GM11168 (cell line): ENCODE measurements around the gene RAPGEF2.
"Not testable (repeated sequence)": the region's sequence is repeated elsewhere in the genome, so short reads cannot be mapped to it uniquely, and the experiment has no call there.

Source experiments
- in situ Hi-C: fragments of 300-500 bp; cut with MboI; formaldehyde crosslinking; loops from one replicate; pipeline ENCODE4 v1.12.0; 2022; ENCODE audit warnings: low sequenced_read_pairs; ENCODE audit not compliant: unreplicated experiment

RAPGEF2 gene

GRCh38 chr4:159183885-159184605 lies 81.2 kb downstream of the RAPGEF2 start:
- in situ Hi-C loops, result not testable (repeated sequence)

GRCh38 chr4:159185591-159186023 lies 82.7 kb downstream of the RAPGEF2 start:
- in situ Hi-C loops, result no loop called here

GRCh38 chr4:159188646-159189045 lies 85.8 kb downstream of the RAPGEF2 start:
- in situ Hi-C loops, result no loop called here

GRCh38 chr4:159190651-159191050 lies 87.8 kb downstream of the RAPGEF2 start:
- in situ Hi-C loops, result no loop called here

GRCh38 chr4:159191989-159192388 lies 89.1 kb downstream of the RAPGEF2 start:
- in situ Hi-C loops, result no loop called here

- in situ Hi-C loops, result no loop called here
Measured at GRCh38 chr4:159193046-159193620, 90.3 kb downstream of the RAPGEF2 start.

- in situ Hi-C loops, result no loop called here
Measured at GRCh38 chr4:159195361-159195769, 92.5 kb downstream of the RAPGEF2 start.

GRCh38 chr4:159197260-159197884 lies 94.5 kb downstream of the RAPGEF2 start:
- in situ Hi-C loops, result no loop called here

GRCh38 chr4:159197885-159198269 lies 95.0 kb downstream of the RAPGEF2 start:
- in situ Hi-C loops, result no loop called here

- in situ Hi-C loops, result loop anchor here (10.0 kb wide), 2 partner anchors 255 to 345 kb away; no protein-coding TSS in a partner anchor
Measured at GRCh38 chr4:159199826-159200225, 96.9 kb downstream of the RAPGEF2 start.

GRCh38 chr4:159201168-159201567 lies 98.3 kb downstream of the RAPGEF2 start:
- in situ Hi-C loops, result loop anchor here (10.0 kb wide), 2 partner anchors 254 to 346 kb away; no protein-coding TSS in a partner anchor

- in situ Hi-C loops, result loop anchor here (10.0 kb wide), 2 partner anchors 250 to 350 kb away; no protein-coding TSS in a partner anchor
Measured at GRCh38 chr4:159204566-159204965, 101.7 kb downstream of the RAPGEF2 start.

- in situ Hi-C loops, result loop anchor here (10.0 kb wide), 2 partner anchors 249 to 351 kb away; no protein-coding TSS in a partner anchor
Measured at GRCh38 chr4:159205466-159205865, 102.6 kb downstream of the RAPGEF2 start.

GRCh38 chr4:159206427-159206871 lies 103.6 kb downstream of the RAPGEF2 start:
- in situ Hi-C loops, result loop anchor here (10.0 kb wide), 2 partner anchors 248 to 352 kb away; no protein-coding TSS in a partner anchor

GRCh38 chr4:159209249-159209648 lies 106.4 kb downstream of the RAPGEF2 start:
- in situ Hi-C loops, result loop anchor here (10.0 kb wide), 2 partner anchors 246 to 354 kb away; no protein-coding TSS in a partner anchor

- in situ Hi-C loops, result no loop called here
Measured at GRCh38 chr4:159210975-159211374, 108.1 kb downstream of the RAPGEF2 start.

- in situ Hi-C loops, result no loop called here
Measured at GRCh38 chr4:159212675-159213293, 109.9 kb downstream of the RAPGEF2 start.

GRCh38 chr4:159216834-159217233 lies 114.0 kb downstream of the RAPGEF2 start:
- in situ Hi-C loops, result no loop called here

GRCh38 chr4:159219862-159220261 lies 117.0 kb downstream of the RAPGEF2 start:
- in situ Hi-C loops, result no loop called here

- in situ Hi-C loops, result no loop called here
Measured at GRCh38 chr4:159220353-159220752, 117.5 kb downstream of the RAPGEF2 start.
